ENCODE data around the gene ARHGEF17. TPM values are rescaled to one million over a fixed set of nuclear protein-coding genes. Genes with fewer than 3 reads are reported as not detected.

Gene ARHGEF17
- total RNA-seq, 4 donors from 2014 or later, result 82.8 to 196 (median 122) TPM

- H3K4me3 ChIP-seq, result no peak overlapping the region
- H3K27ac ChIP-seq (replicated peaks in 1 of 4), result peak overlapping the region in 3 of 4 donors; percentile 16 to 90 (median 68)
- no peak for TF ChIP-seq POLR2AphosphoS5 (IDR thresholded peaks at IDR 0.05)
- TF ChIP-seq POLR2A (IDR thresholded peaks at IDR 0.05; ENCODE audit: low read depth), result no peak
- TF ChIP-seq EP300 (IDR thresholded peaks at IDR 0.05), result no peak
- TF ChIP-seq CTCF (IDR thresholded peaks at IDR 0.05), result no peak
- no peaks in the 10 kb centered on the region for H3K9me3 ChIP-seq
- peaks cover 4 to 33% (median 26%) of the 10 kb centered on the region in 4 donors for H3K36me3 ChIP-seq
- H3K4me1 ChIP-seq, result peaks cover 30 to 79% (median 73%) of the 10 kb centered on the region in 4 donors
- DNase-seq (ENCODE audit: extremely low spot score), result no peak
- WGBS, result 82% methylated on average over 9 of the region's 12 CpGs
- no peaks in the 10 kb centered on the region for H3K27me3 ChIP-seq
- intact Hi-C loops (cut with DNase I), result no loop called here
Observed at GRCh38 chr11:73347067-73347466, 39.0 kb downstream of the ARHGEF17 start.

GRCh38 chr11:73348838-73349237, 40.8 kb downstream of the ARHGEF17 start:
- Histone ChIP-seq H3K27ac (replicated peaks in 1 of 4) (peak overlapping the region in 1 of 4 donors; percentile 11), H3K27me3 (no peaks in the 10 kb centered on the region), H3K9me3 (no peaks in the 10 kb centered on the region), H3K36me3 (peaks cover 4 to 51% (median 38%) of the 10 kb centered on the region in 4 donors), H3K4me1 (peaks cover 16 to 61% (median 56%) of the 10 kb centered on the region in 4 donors), H3K4me3 (no peak overlapping the region)
- WGBS, result 89% methylated on average over 5 of the region's 5 CpGs
- intact Hi-C loops (cut with DNase I), result no loop called here
- DNase-seq (ENCODE audit: extremely low spot score), result no peak
- TF ChIP-seq POLR2AphosphoS5 (IDR thresholded peaks at IDR 0.05) (no peak), POLR2A (IDR thresholded peaks at IDR 0.05; ENCODE audit: low read depth) (no peak), EP300 (IDR thresholded peaks at IDR 0.05) (no peak), CTCF (IDR thresholded peaks at IDR 0.05) (no peak)

- Histone ChIP-seq H3K27me3 (no peaks in the 10 kb centered on the region), H3K27ac (replicated peaks in 1 of 4) (peak overlapping the region in 1 of 4 donors; percentile 71), H3K36me3 (peaks cover 4 to 58% (median 42%) of the 10 kb centered on the region in 4 donors), H3K4me3 (no peak overlapping the region), H3K9me3 (no peaks in the 10 kb centered on the region), H3K4me1 (peaks cover 8 to 53% (median 48%) of the 10 kb centered on the region in 4 donors)
- DNase-seq (ENCODE audit: extremely low spot score), result no peak
- intact Hi-C loops (cut with DNase I), result loop anchor here (2.0 to 5.0 kb wide), 2 partner anchors 43 to 313 kb away; no protein-coding TSS in a partner anchor
- TF ChIP-seq EP300 (IDR thresholded peaks at IDR 0.05) (no peak), POLR2AphosphoS5 (IDR thresholded peaks at IDR 0.05) (no peak), CTCF (IDR thresholded peaks at IDR 0.05) (no peak), POLR2A (IDR thresholded peaks at IDR 0.05; ENCODE audit: low read depth) (no peak)
- 61% methylated on average over 6 of the region's 6 CpGs for WGBS
Observed at GRCh38 chr11:73349633-73350032, 41.6 kb downstream of the ARHGEF17 start.

- Histone ChIP-seq H3K27ac (replicated peaks in 1 of 4) (peak overlapping the region; percentile 59 to 71 (median 66)), H3K9me3 (no peaks in the 10 kb centered on the region), H3K4me1 (peaks cover 0 to 39% (median 34%) of the 10 kb centered on the region in 4 donors), H3K36me3 (peaks cover 12 to 72% (median 55%) of the 10 kb centered on the region in 4 donors), H3K27me3 (no peaks in the 10 kb centered on the region), H3K4me3 (no peak overlapping the region)
- 21% methylated on average over 16 of the region's 16 CpGs for WGBS
- TF ChIP-seq POLR2AphosphoS5 (IDR thresholded peaks at IDR 0.05) (peak in 1 of 2 donors; percentile 43), EP300 (IDR thresholded peaks at IDR 0.05) (no peak), CTCF (IDR thresholded peaks at IDR 0.05) (peak; percentile 93 to 98 (median 97))
- DNase-seq (ENCODE audit: extremely low spot score), result no peak
- intact Hi-C loops (cut with DNase I), result loop anchor here (2.0 to 5.0 kb wide), 2 partner anchors 42 to 311 kb away; no protein-coding TSS in a partner anchor
Observed at GRCh38 chr11:73350908-73351636, 43.0 kb downstream of the ARHGEF17 start.

All from esophagus muscularis mucosa (tissue), 4 donors.